ENCODE data around the gene LEP.

The LEP gene

GRCh38 chr7:128240696-128241386 is at the start of gene LEP:
Gene LEP (plus strand): TSS chr7:128241278. CDS start chr7:128252019, 10,741 bp downstream.
- H3K27me3 Mint-ChIP-seq (ENCODE audit: low read depth): peaks cover 18% of the 10 kb centered on the region
- H3K27ac Mint-ChIP-seq: no peak within 1 kb of the TSS
- peaks cover 24% of the 10 kb centered on the region for H3K9me3 Mint-ChIP-seq
- no peak within 1 kb of the TSS for H3K4me3 Mint-ChIP-seq
- peaks cover 17% of the 10 kb centered on the region for H3K36me3 Mint-ChIP-seq (ENCODE audit: low read depth)
- peaks cover 9% of the 10 kb centered on the region for H3K4me1 Mint-ChIP-seq (ENCODE audit: low read depth)

DNA sequence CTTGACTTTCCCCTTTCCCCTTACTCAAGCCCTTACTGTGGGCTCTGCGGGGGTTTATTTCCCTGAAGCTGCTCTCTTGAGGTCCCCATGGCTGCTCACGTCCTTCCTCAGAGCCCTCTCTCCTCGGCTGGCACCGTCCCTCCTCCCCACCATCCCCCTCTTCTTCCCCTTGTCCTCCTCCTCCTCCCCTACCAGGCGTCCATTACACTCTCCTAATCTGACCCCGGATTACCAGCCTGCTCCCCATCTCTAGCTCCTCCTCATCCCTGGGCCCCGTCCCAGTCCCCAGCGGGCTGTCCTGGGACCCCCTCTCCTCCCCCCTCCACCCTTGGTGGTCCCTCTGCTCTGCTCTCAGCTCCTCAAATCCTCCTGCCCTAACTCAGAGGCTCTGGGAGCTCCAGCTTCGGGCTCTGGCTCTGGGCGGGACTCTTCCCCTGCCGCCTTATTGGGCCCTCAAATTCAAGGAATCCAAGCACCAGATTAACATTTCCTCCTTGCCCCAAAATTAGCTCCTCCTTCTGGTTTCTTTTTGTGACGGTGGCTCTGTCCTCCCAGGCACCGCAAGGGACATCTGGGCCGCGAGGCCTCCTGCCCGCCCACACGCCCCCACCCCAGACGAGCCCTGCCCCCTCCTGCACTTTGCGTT is 48.5 kb upstream of the LEP start:
- Mint-ChIP-seq H3K9me3 (peaks cover 28% of the 10 kb centered on the region), H3K36me3 (ENCODE audit: low read depth) (peaks cover 6% of the 10 kb centered on the region), H3K27me3 (ENCODE audit: low read depth) (peaks cover 25% of the 10 kb centered on the region), H3K4me3 (no peak overlapping the region), H3K27ac (no peak overlapping the region), H3K4me1 (ENCODE audit: low read depth) (no peaks in the 10 kb centered on the region)

- Mint-ChIP-seq H3K36me3 (ENCODE audit: low read depth) (peaks cover 6% of the 10 kb centered on the region), H3K9me3 (peaks cover 28% of the 10 kb centered on the region), H3K4me3 (no peak overlapping the region), H3K4me1 (ENCODE audit: low read depth) (no peaks in the 10 kb centered on the region), H3K27ac (no peak overlapping the region), H3K27me3 (ENCODE audit: low read depth) (peaks cover 25% of the 10 kb centered on the region)
These were observed 46.4 kb upstream of the LEP start for GRCh38 chr7:128194533-128195282.

DNA sequence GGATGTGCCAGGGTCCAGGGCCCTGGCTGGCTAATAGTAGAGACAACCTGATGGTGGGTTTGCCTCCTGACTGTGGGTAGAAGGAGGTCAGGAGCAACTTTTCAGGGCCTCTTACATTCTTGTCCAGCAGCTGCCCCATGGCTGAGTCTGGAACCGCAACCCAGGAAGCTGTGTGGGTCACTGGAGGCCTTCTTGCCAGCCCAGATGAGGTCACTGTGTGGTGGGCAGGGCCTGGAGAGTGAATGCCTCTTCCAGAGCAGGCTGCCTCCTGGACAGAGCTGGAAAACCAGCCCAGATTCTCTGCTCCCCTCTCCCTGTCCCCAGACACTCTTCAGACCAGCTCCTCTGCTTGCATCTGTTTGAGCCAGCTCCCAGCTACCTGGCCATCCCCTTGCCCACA is 43.5 kb upstream of the LEP start:
- Mint-ChIP-seq H3K27me3 (ENCODE audit: low read depth) (peaks cover 44% of the 10 kb centered on the region), H3K9me3 (peaks cover 28% of the 10 kb centered on the region), H3K27ac (no peak overlapping the region), H3K4me3 (no peak overlapping the region), H3K4me1 (ENCODE audit: low read depth) (peaks cover 8% of the 10 kb centered on the region), H3K36me3 (ENCODE audit: low read depth) (peaks cover 6% of the 10 kb centered on the region)

GRCh38 chr7:128197989-128198580 is 43.0 kb upstream of the LEP start:
- Mint-ChIP-seq H3K9me3 (peaks cover 28% of the 10 kb centered on the region), H3K27ac (no peak overlapping the region), H3K4me1 (ENCODE audit: low read depth) (peaks cover 8% of the 10 kb centered on the region), H3K27me3 (ENCODE audit: low read depth) (peaks cover 47% of the 10 kb centered on the region), H3K4me3 (no peak overlapping the region), H3K36me3 (ENCODE audit: low read depth) (peaks cover 6% of the 10 kb centered on the region)

DNA sequence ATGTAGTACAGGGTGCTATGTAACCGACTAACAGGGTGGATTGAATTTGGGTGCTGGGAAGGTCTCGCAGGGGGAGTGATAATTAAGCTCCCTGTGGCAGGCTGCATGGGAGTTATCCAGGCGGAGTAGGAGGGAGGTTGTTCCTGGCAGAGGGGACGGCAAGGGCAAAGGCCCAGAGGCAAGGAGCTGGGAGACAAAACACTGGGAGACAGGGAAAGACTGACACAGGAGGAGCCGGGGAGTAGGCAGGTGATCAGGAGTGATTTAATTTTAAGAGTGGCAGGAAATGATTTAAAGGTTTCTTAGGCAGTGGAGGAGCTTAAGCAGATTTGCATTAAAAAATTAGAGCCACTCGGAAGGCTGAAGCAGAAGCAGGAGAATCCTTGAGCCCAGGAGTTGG is 40.7 kb upstream of the LEP start:
- Mint-ChIP-seq H3K36me3 (ENCODE audit: low read depth) (no peaks in the 10 kb centered on the region), H3K4me3 (no peak overlapping the region)

GRCh38 chr7:128201067-128201689 is 39.9 kb upstream of the LEP start:
- no peak overlapping the region for H3K27ac Mint-ChIP-seq
- H3K9me3 Mint-ChIP-seq: peaks cover 3% of the 10 kb centered on the region
- peaks cover 54% of the 10 kb centered on the region for H3K27me3 Mint-ChIP-seq (ENCODE audit: low read depth)

More for the DNA sequence above, 40.7 kb upstream of the LEP start:
- peaks cover 7% of the 10 kb centered on the region for H3K9me3 Mint-ChIP-seq
- peaks cover 8% of the 10 kb centered on the region for H3K4me1 Mint-ChIP-seq (ENCODE audit: low read depth)
- H3K27me3 Mint-ChIP-seq (ENCODE audit: low read depth): peaks cover 54% of the 10 kb centered on the region
- no peak overlapping the region for H3K27ac Mint-ChIP-seq

GRCh38 chr7:128201690-128202085 is 39.4 kb upstream of the LEP start:
- no peak overlapping the region for H3K27ac Mint-ChIP-seq

More at GRCh38 chr7:128201067-128201689, 39.9 kb upstream of the LEP start:
- Mint-ChIP-seq H3K36me3 (ENCODE audit: low read depth) (no peaks in the 10 kb centered on the region), H3K4me1 (ENCODE audit: low read depth) (peaks cover 8% of the 10 kb centered on the region), H3K4me3 (no peak overlapping the region)

GRCh38 chr7:128202287-128202957 is 38.7 kb upstream of the LEP start:
- Mint-ChIP-seq H3K27me3 (ENCODE audit: low read depth) (peaks cover 50% of the 10 kb centered on the region), H3K9me3 (no peaks in the 10 kb centered on the region), H3K36me3 (ENCODE audit: low read depth) (no peaks in the 10 kb centered on the region), H3K4me1 (ENCODE audit: low read depth) (peaks cover 8% of the 10 kb centered on the region), H3K4me3 (no peak overlapping the region), H3K27ac (no peak overlapping the region)

More at GRCh38 chr7:128201690-128202085, 39.4 kb upstream of the LEP start:
- Mint-ChIP-seq H3K4me1 (ENCODE audit: low read depth) (peaks cover 8% of the 10 kb centered on the region), H3K9me3 (peaks cover 2% of the 10 kb centered on the region), H3K27me3 (ENCODE audit: low read depth) (peaks cover 54% of the 10 kb centered on the region), H3K4me3 (no peak overlapping the region), H3K36me3 (ENCODE audit: low read depth) (no peaks in the 10 kb centered on the region)

GRCh38 chr7:128203047-128203491 is 38.0 kb upstream of the LEP start:
- H3K9me3 Mint-ChIP-seq: no peaks in the 10 kb centered on the region
- H3K36me3 Mint-ChIP-seq (ENCODE audit: low read depth): no peaks in the 10 kb centered on the region
- H3K27ac Mint-ChIP-seq: no peak overlapping the region
- no peak overlapping the region for H3K4me3 Mint-ChIP-seq
- H3K4me1 Mint-ChIP-seq (ENCODE audit: low read depth): peaks cover 8% of the 10 kb centered on the region
- peaks cover 50% of the 10 kb centered on the region for H3K27me3 Mint-ChIP-seq (ENCODE audit: low read depth)

GRCh38 chr7:128203710-128204214 is 37.3 kb upstream of the LEP start:
- Mint-ChIP-seq H3K4me3 (no peak overlapping the region), H3K27ac (no peak overlapping the region), H3K36me3 (ENCODE audit: low read depth) (no peaks in the 10 kb centered on the region), H3K9me3 (no peaks in the 10 kb centered on the region), H3K27me3 (ENCODE audit: low read depth) (peaks cover 50% of the 10 kb centered on the region), H3K4me1 (ENCODE audit: low read depth) (peaks cover 8% of the 10 kb centered on the region)

GRCh38 chr7:128204455-128204854 is 36.6 kb upstream of the LEP start:
- Mint-ChIP-seq H3K4me1 (ENCODE audit: low read depth) (peaks cover 8% of the 10 kb centered on the region), H3K36me3 (ENCODE audit: low read depth) (no peaks in the 10 kb centered on the region), H3K9me3 (no peaks in the 10 kb centered on the region), H3K27ac (no peak overlapping the region), H3K27me3 (ENCODE audit: low read depth) (peaks cover 44% of the 10 kb centered on the region), H3K4me3 (no peak overlapping the region)

DNA sequence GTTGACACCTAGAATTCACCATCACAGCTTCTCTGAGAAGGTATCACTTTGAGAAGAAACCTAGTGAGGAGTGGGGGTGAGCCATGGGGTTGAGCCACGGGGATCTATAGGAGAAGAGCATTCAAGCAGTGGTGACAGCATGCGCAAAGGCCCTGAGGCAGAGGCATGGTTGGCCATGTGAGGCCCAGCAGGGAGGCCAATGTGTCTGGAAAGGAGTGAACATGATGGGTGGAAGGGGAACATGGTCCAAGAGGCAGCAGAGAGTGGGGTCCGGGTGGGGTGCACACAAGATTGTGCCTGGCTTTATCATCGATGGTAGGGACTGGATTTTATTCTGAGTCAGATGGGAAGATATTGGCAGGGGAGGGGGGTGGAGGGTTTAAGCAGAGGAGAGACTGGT is 36.0 kb upstream of the LEP start:
- Mint-ChIP-seq H3K27ac (no peak overlapping the region), H3K4me3 (no peak overlapping the region), H3K36me3 (ENCODE audit: low read depth) (no peaks in the 10 kb centered on the region), H3K9me3 (no peaks in the 10 kb centered on the region), H3K4me1 (ENCODE audit: low read depth) (peaks cover 8% of the 10 kb centered on the region), H3K27me3 (ENCODE audit: low read depth) (peaks cover 44% of the 10 kb centered on the region)

All from T-helper 1 cell treated with Interleukin-12 subunit alpha and Interleukin-12 subunit beta and Interleukin-4 antibody, amounts not matched to agents 30 μg/mL and 1 μg/mL, for 36 hours (primary cell).